HG02973 (cell line): Measurements from ENCODE around the gene TM2D3.

Experiments
- ATAC-seq: cut with Tn5 transposase; IDR thresholded peaks from one replicate; pipeline ENCODE4 v1.9.1; 2021; ENCODE audit warnings: moderate library complexity; ENCODE audit not compliant: unreplicated experiment

TM2D3 gene

DNA sequence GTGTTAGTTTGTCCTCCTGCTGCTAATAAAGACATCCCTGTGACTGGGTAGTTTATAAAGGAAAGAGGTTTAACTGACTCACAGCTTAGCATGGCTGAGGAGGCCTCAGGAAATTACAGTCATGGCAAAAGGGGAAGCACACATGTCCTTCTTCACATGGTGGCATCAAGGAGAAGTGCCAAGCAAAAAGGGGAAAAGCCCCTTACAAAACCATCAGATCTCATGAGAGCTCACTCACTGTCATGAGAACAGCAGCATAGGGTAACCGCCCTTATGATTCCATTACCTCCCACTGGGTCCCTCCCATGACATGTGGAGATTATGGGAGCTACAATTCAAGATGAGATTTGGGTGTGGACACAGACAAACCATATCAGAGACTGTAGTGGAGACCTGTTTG, 27.0 kb downstream of the TM2D3 start:
- no peak for ATAC-seq

DNA sequence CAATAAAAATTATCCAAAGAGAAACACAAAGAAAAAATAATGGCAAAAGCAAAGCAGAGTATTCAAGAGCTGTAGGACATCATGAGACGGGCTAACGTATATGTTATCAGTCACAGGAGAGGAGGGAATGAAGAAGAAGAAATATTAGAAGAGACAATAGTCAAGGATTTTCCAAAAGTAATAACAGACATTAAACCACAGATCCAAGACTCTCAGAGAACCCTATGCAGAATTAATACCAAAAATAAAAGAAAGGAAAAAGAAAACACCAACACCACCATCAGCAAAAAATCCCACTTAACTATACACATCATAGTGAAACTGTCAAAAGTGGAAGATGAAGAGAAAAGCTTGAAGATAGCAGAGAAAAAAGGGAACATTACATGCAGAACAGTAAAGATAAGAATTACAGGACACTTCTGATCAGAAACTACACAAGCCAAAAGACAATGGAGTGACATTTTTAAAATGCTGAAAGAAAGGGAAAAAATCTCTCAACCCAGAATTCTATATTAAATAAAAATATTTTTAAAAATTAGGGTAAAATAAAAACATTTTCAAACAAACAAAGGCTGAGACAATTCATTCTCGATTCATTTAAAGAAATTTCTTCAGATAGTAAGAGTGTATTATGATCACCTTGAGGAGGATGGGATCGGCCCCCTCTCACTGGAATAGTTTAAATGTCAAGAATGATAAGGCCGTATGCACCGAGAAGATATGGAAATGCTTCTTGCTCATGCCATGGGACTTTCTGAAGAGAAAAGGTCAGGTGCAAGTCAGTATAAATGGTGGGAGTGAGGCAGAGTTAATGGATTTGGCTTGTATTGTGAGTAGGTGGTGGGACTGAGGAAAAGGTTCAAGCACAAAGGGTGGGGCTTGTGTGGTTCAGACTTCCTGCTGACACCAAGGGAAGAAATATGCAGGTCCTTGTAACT, 28.5 kb downstream of the TM2D3 start:
- ATAC-seq: no peak

DNA sequence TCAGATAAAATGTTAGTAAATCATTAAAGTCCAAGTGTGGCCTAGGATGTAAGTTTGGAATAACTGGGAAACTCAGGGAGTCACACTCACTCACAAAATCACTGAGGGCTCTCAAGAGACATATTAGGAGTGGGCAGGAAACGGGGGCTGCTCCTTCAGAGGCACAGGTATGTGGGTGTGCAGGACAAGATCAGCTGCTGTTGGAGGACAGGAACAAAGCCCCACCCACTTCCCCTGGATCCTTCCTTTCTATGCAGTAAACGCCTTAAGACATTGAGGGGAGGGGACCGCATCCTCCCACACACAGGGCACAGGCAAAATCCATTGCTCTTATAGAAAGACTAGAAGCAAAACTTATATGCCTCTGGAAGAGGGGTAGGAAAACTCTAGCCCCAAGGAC, 30.2 kb downstream of the TM2D3 start:
- no peak for ATAC-seq

DNA sequence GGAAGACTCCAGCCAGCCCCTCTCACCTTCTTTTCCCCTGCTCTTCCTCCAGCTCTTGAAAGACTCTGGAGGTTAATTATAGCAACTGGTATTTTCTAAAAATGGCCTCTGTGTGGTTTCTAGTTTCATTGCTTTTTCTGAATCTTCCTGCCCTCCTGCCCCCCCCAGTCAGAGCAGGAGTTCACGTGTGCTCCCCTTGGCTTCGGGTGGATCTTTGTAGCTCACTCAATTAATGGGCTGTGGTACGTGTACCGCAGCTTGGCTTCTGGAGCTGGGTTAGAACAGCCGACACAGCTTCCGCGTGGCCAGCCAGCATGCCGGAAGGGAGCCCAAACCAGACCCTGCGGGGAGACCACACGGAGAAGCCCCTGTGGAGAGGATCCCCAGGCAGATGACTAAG, 31.5 kb downstream of the TM2D3 start:
- no peak for ATAC-seq

DNA sequence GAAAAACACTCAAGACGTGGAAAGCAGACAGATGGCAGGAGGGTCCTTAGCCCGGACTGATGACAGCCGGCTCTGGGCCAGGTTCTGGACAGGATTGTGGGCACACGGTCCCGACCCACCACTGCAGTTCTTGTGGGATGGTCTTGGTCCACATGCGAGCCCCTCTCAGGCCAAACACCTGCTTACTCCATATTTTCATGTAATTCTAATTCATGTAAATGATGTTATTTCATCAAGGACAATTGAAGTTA, 32.6 kb downstream of the TM2D3 start:
- ATAC-seq: no peak

DNA sequence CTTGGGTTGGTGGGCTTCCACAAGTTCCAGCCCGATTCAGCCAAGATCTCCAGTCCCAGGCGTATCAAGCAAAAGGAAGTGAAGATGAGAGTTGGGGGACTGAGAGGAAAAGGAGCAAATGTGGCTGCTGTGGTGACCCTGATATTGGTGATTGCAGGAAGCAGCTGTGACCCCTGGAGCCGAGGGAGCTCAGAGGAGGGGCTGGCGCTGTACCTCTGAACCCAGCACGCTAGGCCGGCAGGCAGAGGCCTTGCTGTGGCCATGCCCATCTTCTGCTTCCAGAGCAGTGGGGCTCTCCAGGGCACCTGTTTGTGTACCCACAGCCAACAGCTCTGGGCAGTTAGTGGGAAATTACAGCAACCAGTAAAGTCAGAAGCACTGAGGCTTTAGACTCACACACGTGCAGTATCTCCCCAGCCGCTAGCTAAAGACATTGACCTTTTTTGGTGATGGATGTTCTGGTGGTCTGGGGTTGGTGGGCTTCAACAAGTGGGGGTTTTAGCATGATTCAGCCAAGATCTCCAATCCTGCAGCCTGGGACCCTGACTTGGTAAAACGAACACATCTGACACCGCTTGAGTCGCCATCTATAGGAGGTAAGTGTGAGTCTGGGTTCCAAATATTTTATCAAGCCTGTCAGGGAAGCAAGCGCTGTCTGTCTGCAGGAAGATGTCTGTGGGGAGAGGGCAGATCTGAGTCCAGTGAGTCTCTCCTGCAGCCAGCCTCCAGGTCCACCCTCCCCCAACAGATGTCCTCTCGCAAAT, 33.1 kb downstream of the TM2D3 start:
- no peak for ATAC-seq

DNA sequence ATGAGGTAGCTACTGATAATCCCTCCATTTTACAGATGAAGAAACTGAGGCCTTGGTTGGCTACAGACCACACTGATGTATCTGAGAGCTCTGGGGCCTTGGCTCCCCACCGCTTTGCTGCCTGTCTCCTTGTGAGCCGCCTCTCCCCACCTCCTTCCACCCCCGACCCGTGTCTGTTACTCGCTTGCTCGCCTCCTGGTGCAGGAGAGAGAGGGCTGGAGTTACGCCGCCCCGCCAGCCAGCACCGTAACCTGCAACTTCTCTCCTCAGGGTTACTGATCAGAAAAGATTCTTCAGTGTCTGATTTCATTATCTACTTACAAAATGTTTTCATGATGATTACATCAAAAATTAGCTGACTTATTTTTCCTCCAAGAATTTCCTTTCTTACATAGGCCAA, 34.1 kb downstream of the TM2D3 start:
- no peak for ATAC-seq

DNA sequence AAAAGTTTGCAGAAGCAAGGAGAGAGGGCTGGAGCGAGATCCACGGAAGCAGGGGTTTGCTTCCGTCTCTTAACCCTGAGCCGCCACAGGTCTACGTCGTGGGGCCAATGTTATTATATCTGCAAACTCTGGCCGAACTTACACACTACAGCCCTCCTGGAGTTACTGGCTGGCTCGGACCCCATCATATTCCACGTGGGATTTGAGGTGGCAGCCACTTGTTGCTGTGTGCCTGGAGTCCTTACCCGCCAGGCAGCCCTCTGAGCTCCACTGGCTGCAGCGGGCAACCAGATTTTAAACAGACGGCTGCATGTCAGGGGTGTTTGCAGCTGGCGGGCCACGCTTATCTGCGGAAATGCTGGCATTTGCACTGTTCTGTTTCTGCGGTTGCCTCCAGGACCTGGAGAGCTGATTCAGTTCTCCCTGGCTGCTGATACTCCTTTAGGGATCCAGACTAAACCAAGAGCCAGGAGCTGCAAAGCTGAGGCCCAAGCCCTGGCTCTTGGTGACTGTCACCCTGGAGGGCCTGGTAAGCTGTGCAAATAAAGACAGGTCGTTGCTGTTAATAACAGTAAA, 34.7 kb downstream of the TM2D3 start:
- no peak for ATAC-seq

DNA sequence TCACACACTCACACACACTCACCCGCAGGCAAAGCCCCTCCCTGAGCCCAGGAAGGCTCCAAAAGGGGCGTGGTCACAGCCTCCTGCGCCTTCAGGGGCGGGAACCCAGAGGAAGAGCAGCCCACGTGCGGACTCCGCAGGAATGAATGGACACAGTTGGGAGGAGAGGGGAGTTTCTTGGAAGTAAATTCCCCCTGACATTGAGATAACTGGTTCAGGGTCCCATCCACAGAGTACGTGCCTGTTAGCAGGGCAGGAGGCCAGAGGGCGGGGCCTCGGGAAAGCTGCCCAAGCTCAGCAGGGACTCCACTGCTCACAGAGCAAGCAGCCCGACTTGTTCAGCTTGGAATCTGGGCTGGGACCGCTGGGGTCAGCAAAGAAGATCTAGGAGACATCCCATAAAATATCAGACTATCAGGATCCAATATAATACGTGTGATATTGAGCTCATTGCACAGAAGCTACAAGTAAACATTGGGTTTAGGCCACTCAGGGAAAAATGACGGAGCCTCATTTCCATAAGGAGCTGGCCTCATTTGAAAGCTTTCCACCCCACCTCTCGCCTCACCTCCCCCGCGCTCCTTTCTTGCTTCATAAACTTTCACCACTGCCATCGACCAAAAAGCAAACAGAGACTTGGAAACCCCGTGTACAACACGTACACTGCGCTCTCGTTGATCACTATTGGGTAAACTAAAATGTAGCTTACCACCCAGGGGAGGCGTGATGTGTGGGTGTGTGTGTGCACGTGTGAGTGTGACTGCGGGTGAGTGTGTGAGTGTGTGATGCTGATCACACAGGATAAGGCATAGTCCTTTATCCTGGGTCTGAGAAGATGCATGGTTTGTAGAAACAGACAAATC, 36.0 kb downstream of the TM2D3 start:
- ATAC-seq: no peak

DNA sequence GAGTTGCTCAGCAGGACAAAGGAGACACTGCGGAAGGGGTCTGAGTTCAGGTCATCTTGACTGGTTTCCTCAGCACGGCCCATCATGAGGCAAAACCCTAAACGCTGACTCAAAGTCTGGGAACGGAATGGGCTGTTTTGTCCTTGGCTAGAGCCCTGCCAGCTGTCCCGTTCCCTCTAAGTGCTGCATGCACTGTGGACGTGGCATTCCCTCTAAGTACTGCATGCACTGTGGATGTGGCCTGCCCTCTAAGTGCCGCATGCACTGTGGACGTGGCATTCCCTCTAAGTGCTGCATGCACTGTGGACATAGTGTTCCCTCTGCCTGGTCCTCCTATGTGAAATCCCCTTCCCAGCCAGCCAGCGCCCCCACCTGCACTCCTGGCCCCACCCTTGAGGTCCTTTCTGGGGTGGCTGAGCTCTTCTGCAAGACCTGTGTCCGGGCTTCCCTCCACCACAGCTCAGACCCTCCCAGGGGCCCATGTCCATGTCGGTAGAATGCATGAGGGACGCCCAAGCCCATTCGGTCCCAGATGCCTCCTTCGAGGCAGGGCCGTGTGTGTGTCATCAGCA, 36.7 kb downstream of the TM2D3 start:
- ATAC-seq: no peak

DNA sequence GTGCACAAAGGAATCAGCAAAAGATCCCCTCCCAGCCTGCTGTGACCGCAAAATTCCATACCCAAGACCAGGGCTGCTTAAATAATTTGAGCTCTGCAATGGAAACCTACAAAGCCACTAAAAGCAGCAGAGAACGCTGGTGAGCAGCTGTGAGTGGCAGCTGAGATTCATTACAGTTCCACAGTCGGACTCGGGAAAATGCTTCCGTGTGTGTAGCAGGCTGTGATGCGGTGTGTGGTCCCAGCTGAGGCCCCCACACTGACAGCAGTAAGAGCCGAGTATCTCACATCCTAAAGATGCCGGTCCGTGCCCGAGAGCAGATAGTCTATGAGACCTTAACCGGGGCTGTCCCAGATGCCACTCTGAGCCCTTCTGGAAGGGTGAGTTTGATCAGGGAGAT, 37.4 kb downstream of the TM2D3 start:
- ATAC-seq: no peak

DNA sequence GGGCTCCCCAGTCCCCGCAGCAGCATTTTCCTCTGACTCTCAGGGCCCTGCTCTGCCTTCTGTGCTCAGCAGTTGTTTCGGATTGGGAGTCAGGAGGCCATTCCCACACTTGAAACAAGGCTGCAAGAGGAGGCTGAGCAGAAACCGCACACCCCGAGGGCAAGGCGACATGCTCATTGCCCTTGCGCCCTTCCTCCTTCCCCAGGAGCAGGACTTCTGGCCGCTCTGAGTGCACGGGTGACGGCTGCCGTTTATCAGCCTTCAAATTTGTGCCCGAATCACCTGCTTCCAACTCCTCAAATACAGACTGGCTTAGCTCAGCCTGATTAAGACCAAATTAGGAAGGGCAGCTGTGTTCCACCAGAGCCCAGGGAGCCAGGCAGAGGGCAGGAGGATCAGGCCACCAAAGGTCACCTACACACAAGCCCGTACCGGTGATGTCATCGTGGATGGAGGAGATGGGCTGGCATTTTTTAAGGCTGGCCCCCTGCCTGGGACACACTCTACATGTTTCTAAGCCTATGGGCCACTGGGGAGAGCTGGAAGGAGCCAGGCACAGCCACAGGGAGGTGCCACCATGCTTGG, 38.1 kb downstream of the TM2D3 start:
- no peak for ATAC-seq

DNA sequence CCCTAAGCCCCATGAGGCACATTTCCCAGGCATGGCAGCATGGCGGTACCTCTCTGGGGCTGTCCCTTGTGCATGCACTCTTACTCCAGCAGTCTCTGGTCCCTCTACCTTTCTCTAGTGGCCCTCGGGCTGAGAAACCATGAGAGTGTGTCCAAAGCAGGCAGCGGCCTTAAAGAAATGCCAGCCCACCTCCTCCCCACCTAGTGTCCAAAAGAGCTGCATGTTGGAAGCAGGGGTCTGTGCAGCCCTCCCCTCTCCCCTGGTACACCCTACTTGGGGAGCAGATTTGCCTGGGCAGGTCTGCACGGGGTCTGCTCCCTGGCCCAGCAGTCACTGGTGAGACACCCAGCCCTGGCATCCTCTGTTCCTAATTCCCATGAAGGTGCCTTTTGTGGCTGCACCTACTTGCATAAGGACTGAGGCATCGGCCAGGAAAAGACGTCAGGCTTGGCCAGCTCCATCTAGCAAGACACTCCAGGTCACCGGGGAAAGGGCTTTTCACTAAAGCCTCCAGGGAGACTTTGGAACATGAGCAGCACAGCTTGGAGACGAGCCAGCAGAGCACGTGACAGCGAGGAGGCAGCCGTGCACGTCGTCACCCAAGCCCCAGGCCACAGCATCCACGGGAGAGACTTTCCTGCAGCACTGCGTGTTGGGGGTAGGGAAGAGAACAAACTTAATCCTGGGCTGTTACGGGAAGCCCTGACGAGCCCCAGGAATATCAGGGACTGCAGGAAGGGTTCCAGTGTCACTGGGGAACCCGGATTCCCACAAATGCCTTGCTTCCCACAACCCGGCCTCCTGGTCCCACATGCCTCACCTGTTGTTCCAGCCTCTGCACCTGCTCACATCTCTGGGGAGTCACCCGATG, 38.8 kb downstream of the TM2D3 start:
- ATAC-seq: no peak

DNA sequence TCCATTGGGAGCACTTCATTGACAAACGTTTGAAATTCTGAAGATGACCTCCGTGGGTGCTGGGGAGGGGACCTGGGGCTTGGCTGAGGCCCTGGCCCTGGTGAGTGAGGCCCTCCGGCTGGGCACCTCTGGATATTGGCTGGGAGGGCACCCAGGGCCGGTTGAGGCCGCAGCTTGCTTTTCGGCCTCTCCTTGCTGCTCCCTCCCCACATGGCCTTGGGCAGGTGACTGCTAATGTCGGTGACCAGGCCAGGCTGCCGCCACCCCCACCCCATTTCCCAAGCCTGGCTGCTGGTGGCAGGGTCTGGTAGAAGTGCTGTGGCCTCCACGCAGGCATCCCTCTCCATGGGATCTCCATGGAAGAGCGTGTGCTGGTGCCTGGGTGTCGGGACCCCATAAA, 39.5 kb downstream of the TM2D3 start:
- ATAC-seq: no peak

DNA sequence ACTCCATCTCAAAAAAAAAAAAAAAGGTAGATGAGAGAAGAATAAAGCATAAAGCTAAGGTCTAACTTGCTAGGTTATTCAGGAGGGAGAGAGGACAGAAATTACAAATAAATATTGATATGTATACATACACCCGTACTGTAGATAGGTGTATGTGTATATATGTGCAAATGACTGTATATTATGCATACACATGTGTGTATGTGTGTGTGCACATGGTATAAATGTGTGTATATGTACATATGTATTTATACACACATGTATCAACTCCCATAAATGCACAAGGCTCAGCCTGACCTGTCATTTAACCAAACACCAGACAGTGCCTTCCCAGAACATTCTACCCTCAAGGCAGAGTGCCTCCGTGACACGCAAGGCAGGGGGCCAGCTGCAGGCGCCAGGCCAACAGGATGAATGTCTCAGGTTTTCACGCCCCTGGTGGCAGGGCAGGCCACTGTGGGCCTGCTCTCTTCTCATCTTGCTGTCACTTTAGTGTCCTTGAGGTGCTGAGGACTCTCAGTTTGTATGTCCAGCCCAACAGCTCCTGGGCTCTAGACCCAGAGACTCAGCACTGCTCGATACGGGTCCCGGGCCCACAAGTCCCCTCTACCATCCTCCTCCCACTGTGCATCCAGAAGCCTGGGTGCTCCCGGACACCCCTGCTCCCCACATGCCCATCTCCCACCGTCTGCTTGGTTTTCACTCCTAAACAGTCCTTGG, 40.4 kb downstream of the TM2D3 start:
- no peak for ATAC-seq

DNA sequence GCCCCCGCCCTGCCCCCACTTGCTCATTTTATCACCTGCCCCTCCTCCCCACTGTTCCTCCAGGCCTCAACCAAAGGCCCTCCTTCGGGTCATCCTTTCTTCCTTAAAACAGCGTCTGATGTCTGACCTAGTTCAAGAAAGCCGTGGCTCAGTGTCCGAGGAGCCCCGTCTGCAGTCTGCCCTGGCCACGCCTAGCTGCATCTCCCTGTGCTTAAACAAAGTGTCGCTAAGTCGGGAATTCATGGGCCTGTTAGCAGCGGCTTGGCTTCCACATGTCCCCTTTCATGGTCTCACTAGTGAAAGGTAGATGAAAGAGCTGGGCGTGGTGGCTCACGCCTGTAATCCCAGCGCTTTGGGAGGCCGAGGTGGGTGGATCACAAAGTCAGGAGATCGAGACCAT, 41.2 kb downstream of the TM2D3 start:
- ATAC-seq: no peak

DNA sequence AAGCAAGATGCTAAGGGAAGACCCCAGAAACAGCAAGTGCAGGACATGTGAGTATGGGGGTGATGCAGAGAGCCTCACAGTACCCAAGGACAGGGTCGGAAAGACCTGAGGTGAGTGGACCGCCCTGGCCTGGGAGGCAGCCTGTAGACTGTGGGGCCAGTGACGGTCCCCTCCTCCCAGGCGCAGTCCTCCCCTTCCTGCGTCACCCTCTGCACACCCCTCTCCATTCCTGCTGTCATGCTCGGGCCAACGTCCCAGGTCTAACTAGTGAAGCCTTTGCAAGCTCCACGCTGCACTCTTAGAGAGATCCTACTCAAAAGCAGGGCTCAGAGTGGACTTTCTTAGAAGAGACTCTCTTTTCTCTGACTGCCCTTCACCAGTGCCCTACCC, 41.6 kb downstream of the TM2D3 start:
- ATAC-seq: no peak

DNA sequence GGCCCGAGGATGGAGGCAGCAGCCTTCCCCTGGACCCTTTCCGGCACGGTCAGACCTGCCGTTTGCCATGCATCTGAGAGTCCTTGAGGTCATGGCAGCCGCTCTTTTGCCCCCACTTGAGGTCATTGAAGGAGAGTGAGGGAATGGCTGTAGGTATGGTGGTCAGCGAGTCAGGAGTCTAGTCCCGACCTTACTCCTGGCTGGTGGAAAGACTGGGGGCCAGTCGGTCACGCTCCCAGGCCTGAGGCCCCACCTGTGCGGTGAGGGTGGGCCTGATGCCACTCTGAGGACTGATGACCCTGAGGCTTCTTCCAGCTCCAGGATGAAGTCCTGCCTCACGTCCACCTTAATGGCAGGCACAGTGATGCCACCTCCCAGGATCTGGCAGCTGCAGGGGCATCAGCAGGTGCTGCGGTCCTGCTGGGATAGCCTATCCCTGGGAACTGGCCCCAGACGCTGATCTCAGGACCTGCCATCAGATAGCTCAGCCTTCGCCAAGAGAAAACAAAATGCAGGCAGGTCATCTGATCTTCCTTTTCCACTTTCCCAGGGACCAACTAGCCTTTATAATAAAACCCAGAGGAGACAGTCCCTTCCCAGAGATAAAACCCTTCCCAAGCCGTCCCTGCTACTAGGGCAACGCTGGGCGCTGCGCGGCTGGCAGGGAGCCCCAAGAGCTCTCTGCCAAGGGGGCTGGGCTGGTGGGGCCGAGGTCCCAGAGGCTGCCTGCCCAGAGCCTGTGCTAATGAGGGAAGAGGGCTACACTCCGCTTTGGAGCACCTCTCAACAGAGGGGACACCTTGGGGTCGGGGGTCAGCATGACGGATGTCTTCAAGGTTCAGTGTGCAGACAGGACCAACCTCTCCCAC, 42.2 kb downstream of the TM2D3 start:
- ATAC-seq: no peak
